Urothelium cell line (cell line): ENCODE data around the gene PCDHA8.
A peak's percentile ranks its signal among the peaks of the same experiment; 100 is the strongest.
"Not testable (repeated sequence)": the region's sequence is repeated elsewhere in the genome, so short reads cannot be mapped to it uniquely, and the experiment has no call there.

Experiments used
- DNase-seq: peaks from one replicate; pipeline ENCODE4 v3.0.0; 2011; ENCODE audit warnings: low spot score, mixed read lengths
- FAIRE-seq: peaks from 2 replicates; lab custom pipeline; 2011; peaks lifted over from hg19 to GRCh38; lab: Jason Lieb, UNC

The PCDHA8 gene

DNA sequence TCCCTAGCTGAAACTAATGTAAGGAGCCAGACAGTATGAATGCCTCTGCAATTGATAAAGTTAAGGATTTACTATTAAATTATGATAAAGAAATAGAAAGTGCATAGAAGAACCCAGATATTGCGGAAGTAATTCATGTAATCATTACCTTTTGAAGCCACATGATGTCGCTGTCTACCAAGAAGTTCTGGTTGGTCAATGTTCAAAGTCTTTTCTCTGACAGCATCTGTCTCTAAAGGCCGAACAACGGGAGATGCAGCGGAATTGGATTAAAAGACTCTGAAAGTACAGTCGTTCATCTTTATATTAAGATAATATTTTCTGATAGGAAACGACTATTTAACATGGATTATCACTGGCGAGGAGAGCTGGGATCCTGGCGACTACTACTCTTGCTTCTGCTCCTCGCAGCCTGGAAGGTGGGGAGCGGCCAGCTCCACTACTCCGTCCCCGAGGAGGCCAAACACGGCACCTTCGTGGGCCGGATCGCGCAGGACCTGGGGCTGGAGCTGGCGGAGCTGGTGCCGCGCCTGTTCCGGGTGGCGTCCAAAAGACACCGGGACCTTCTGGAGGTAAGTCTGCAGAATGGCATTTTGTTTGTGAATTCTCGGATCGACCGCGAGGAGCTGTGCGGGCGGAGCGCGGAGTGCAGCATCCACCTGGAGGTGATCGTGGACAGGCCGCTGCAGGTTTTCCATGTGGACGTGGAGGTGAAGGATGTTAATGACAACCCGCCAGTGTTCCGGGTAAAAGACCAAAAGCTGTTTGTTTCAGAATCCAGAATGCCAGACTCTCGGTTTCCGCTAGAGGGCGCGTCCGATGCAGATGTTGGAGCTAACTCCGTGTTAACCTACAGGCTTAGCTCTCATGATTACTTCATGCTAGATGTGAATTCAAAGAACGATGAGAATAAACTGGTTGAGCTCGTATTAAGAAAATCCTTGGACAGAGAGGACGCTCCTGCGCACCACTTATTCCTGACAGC is at the start of gene PCDHA8:
PCDHA8 (plus strand) TSS at position 210 of the 985 bp plus-strand sequence; CDS start at position 345, 135 bp downstream.
- DNase-seq = peak; percentile 39
- FAIRE-seq = no peak

GRCh38 chr5:140794595-140795258 is 46.3 kb upstream of the PCDHA8 start, which contains the start of gene PCDHA2:
Gene PCDHA2, plus strand, starts transcription at chr5:140794852.
- DNase-seq (no peak), FAIRE-seq (no peak)

DNA sequence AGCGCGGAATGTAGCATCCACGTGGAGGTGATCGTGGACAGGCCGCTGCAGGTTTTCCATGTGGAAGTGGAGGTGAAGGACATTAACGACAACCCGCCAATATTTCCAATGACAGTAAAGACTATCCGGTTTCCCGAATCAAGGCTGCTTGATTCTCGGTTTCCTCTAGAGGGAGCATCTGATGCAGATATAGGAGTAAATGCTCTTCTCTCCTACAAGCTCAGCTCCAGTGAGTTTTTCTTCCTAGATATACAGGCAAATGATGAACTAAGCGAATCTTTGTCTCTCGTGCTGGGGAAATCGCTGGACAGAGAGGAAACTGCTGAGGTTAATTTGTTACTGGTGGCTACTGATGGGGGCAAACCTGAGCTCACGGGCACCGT is 45.7 kb upstream of the PCDHA8 start:
- DNase-seq = peak; percentile 10
- FAIRE-seq = no peak

DNA sequence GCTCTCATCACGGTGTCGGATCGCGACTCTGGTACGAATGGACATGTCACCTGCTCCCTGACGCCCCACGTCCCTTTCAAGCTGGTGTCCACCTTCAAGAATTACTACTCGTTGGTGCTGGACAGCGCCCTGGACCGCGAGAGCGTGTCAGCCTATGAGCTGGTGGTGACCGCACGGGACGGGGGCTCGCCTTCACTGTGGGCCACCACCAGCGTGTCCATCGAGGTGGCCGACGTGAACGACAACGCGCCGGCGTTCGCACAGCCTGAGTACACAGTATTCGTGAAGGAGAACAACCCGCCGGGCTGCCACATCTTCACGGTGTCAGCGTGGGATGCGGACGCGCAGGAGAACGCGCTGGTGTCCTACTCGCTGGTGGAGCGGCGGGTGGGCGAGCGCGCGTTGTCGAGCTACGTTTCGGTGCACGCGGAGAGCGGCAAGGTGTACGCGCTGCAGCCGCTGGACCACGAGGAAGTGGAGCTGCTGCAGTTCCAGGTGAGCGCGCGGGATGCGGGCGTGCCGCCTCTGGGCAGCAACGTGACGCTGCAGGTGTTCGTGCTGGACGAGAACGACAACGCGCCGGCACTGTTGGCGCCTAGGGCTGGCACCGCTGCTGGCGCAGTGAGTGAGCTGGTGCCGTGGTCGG is 44.8 kb upstream of the PCDHA8 start:
- peak; percentile 5 for FAIRE-seq
- not testable (repeated sequence) for DNase-seq

DNA sequence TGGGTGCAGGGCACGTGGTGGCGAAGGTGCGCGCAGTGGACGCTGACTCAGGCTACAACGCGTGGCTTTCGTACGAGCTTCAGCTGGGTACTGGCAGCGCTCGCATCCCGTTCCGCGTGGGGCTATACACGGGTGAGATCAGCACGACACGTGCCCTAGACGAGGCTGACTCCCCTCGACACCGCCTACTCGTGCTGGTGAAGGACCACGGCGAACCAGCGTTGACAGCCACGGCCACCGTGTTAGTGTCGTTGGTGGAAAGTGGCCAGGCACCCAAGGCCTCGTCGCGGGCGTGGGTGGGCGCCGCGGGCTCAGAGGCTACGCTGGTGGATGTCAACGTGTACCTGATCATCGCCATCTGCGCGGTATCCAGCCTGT is 44.3 kb upstream of the PCDHA8 start:
- DNase-seq (no peak), FAIRE-seq (no peak)

DNA sequence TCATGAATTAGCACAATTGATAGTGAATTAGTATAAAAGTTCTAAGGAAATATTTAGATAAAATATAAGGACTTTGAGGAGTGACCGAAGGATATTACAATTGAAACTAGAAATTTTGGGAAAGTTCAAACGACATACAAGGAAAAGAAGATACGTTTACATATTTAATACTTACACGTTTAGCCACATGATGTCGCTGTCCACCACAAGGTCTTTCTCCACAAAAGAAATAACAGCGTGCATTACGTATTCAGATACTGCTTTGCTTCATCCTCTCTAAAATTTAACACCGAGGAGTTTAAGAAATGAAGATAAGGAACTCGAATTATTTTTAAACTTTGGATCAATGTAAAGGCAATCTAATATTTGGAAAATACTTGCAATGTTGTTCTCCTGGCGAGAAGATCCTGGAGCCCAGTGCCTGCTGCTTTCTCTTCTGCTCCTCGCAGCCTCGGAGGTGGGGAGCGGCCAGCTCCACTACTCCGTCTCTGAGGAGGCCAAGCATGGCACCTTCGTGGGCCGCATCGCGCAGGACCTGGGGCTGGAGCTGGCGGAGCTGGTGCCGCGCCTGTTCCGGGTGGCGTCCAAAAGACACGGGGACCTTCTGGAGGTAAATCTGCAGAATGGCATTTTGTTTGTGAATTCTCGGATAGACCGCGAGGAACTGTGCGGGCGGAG is 40.0 kb upstream of the PCDHA8 start, which contains the start of gene PCDHA3:
PCDHA3 (plus strand) TSS at position 242 of the 678 bp plus-strand sequence.
- FAIRE-seq = no peak
- DNase-seq = no peak

DNA sequence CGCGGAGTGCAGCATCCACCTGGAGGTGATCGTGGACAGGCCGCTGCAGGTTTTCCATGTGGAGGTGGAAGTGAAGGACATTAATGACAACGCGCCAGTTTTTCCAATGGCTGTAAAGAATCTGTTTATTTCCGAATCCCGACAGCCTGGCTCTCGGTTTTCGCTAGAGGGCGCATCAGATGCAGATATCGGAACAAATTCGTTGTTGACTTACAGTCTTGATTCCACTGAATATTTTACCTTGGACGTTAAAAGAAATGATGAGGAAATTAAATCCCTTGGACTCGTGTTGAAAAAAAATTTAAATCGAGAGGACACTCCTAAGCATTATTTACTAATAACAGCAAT is 39.5 kb upstream of the PCDHA8 start:
- FAIRE-seq (no peak), DNase-seq (no peak)

DNA sequence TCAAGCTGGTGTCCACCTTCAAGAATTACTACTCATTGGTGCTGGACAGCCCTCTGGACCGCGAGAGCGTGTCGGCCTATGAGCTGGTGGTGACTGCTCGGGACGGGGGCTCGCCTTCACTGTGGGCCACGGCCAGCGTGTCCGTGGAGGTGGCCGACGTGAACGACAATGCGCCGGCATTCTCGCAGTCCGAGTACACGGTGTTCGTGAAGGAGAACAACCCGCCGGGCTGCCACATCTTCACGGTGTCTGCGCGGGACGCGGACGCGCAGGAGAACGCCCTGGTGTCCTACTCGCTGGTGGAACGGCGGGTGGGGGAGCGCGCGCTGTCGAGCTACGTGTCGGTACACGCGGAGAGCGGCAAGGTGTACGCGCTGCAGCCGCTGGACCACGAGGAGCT is 38.6 kb upstream of the PCDHA8 start:
- not testable (repeated sequence) for DNase-seq, FAIRE-seq

GRCh38 chr5:140802781-140803271 is 38.2 kb upstream of the PCDHA8 start:
- DNase-seq (no peak), FAIRE-seq (no peak)

- DNase-seq (peak; percentile 49), FAIRE-seq (no peak)
These were observed 33.9 kb upstream of the PCDHA8 start, which contains the start of gene PCDHA4 for GRCh38 chr5:140806834-140807775. Gene PCDHA4, plus strand, starts transcription at chr5:140807068.

- not testable (repeated sequence) for DNase-seq
- peak; percentile 20 for FAIRE-seq
These were observed 32.6 kb upstream of the PCDHA8 start for GRCh38 chr5:140808241-140808888.

DNA sequence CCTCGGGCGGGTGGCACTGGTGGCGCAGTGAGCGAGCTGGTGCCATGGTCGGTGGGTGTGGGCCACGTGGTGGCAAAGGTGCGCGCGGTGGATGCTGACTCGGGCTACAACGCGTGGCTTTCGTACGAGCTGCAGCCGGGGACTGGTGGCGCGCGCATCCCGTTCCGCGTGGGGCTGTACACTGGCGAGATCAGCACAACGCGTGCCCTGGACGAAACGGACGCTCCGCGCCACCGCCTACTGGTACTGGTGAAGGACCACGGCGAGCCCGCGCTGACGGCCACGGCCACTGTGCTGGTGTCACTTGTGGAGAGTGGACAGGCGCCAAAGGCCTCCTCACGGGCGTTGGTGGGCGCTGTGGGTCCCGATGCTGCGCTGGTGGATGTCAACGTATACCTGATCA is 32.1 kb upstream of the PCDHA8 start:
- no peak for FAIRE-seq
- DNase-seq = no peak

DNA sequence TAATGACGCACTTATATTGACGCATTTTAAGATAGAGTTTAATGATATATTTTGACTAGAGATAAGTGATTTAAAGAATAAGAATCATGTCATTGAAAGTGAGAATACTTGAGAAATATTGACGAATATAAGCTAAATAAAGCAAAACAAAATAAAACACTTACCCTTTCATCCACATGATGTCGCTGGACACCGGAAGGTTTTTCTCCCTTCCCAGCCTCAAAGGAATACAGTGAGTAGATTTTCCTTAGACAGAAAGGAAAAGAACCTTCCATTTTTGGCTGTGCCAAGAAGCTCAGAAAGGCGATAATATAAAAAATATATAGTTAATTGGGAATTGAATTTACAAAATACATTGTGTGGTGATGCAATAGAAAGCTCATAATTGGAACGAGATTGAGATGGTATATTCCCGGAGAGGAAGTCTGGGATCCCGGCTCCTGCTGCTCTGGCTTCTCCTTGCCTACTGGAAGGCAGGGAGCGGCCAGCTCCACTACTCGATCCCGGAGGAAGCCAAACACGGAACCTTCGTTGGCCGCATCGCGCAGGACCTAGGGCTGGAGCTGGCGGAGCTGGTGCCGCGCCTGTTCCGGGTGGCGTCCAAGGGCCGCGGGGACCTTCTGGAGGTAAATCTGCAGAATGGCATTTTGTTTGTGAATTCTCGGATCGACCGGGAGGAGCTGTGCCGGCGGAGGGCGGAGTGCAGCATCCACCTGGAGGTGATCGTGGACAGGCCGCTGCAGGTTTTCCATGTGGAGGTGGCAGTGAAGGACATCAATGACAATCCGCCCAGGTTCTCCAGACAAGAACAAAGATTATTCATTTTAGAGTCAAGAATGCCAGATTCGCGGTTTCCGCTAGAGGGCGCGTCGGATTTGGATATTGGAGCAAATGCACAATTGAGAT is 19.4 kb upstream of the PCDHA8 start, which contains the start of gene PCDHA5:
PCDHA5 (plus strand) TSS at position 239 of the 906 bp plus-strand sequence.
- DNase-seq = peak; percentile 47
- FAIRE-seq = no peak

GRCh38 chr5:140822281-140822629 is 18.7 kb upstream of the PCDHA8 start:
- no peak for FAIRE-seq
- no peak for DNase-seq

DNA sequence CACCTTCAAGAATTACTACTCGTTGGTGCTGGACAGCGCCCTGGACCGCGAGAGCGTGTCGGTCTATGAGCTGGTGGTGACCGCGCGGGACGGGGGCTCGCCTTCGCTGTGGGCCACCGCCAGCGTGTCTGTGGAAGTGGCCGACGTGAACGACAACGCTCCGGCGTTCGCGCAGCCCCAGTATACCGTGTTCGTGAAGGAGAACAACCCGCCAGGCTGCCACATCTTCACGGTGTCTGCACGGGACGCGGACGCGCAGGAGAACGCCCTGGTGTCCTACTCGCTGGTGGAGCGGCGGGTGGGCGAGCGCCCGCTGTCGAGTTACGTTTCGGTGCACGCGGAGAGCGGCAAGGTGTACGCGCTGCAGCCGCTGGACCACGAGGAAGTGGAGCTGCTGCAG is 18.0 kb upstream of the PCDHA8 start:
- not testable (repeated sequence) for FAIRE-seq, DNase-seq

- DNase-seq (no peak), FAIRE-seq (no peak)
These were observed 17.5 kb upstream of the PCDHA8 start for GRCh38 chr5:140823475-140823874.

GRCh38 chr5:140827704-140828361 is 13.2 kb upstream of the PCDHA8 start, which contains the start of gene PCDHA6:
Gene PCDHA6, plus strand, starts transcription at chr5:140827960. Its CDS starts 132 bp downstream, at chr5:140828092.
- DNase-seq = peak; percentile 8

More at GRCh38 chr5:140827704-140828361, 13.2 kb upstream of the PCDHA8 start, which contains the start of gene PCDHA6:
- peak; percentile 50 for FAIRE-seq
